Testis (tissue), 3 donors: ENCODE data around the gene ARHGAP26. TPM values are rescaled to one million over a fixed set of nuclear protein-coding genes. Genes with fewer than 3 reads are reported as not detected.
A peak's percentile ranks its signal among the peaks of the same experiment; 100 is the strongest.

Experiments used
- DNase-seq: peaks from one replicate; pipeline ENCODE4 v3.0.0-alpha.2; 2019
- H3K27ac ChIP-seq, 2 donors: fragments of 200-600 bp; sonication (generic); one replicate each; pipeline ENCODE4 v1.5.1; 2019
- H3K27me3 ChIP-seq: fragments of 200-600 bp; sonication (generic); one replicate; pipeline ENCODE4 v1.5.1; 2019
- H3K36me3 ChIP-seq: fragments of 200-600 bp; sonication (generic); one replicate; pipeline ENCODE4 v1.5.1; 2017; ENCODE audit warnings: low read depth; ENCODE audit errors: missing control alignments
- H3K4me1 ChIP-seq: fragments of 200-600 bp; sonication (generic); one replicate; pipeline ENCODE4 v1.5.1; 2019
- H3K4me3 ChIP-seq, 2 donors: fragments of 200-600 bp; sonication (generic); one replicate each; pipeline ENCODE4 v1.5.1; 2017 to 2019
- H3K9me3 ChIP-seq: fragments of 200-600 bp; sonication (generic); one replicate; pipeline ENCODE4 v1.5.1; 2017
- POLR2A ChIP-seq: fragments of 450-650 bp; IDR thresholded peaks from one replicate; pipeline ENCODE4 v1.6.1; 2017; ENCODE audit warnings: antibody characterized with exemption, mild to moderate bottlenecking, moderate library complexity
- WGBS, 2 donors: methylation state at CpG; one replicate each; pipeline ENCODE4 v1.1.5; 2018; 5-methylcytosine and 5-hydroxymethylcytosine counted together
- intact Hi-C: fragments of 100-400 bp; cut with DNase I; formaldehyde crosslinking; loops from one replicate; pipeline ENCODE4 v1.15.1; 2023; ENCODE audit warnings: low total_unique reads
- polyA plus RNA-seq: library from polyadenylated mRNA; stranded (reverse); fragments of 350-450 nt; fragmentation: Illumina TruSeq; extraction: RNeasy Lipid Tissue Mini Kit (QIAGEN cat#74804); gene quantifications from one replicate; pipeline ENCODE4 v1.2.3, GENCODE V29; 2014; ENCODE audit warnings: low read depth, low replicate concordance; ENCODE audit not compliant: insufficient read depth
- total RNA-seq, 2 donors: library from RNA; depleted of rRNA; stranded (reverse); fragments of >200 nt; gene quantifications; one replicate each; pipeline ENCODE4 v1.2.3, GENCODE V29; 2016
- TF ChIP-seq, protein P1 (sequence below), 3 experiments: fragments of 450-650 bp in 2 of 3; fragments of 200-600 bp in 1 of 3; sonication (generic) in 1 of 3; IDR thresholded peaks; one replicate each; pipeline ENCODE4 v1.5.1; 2016 to 2019; ENCODE audit warnings: antibody characterized with exemption in 3 of 3, mild to moderate bottlenecking in 2 of 3, moderate library complexity in 1 of 3

The ARHGAP26 gene
- total and polyA plus RNA-seq, 3 donors from 2014 or later: 33.8 to 98.7 (median 95.7) TPM

DNA sequence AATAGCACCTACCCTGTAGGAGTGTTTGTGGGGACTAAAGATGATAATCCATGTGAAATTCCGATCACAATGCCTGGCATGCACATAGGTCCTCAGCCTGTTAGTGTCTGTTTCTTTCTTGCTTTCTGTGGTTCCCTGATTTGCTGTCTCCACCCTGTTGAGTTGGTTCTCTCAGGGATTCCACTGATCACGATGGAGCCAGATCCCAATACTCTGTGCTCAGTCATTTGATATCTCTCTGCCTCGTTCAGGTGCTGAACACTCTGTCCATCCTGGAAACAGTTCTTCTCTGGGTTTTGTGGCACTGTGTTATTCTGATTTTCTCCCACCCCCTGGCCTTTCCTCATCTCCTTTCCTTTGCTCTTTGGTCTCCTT, 60.8 kb downstream of the ARHGAP26 start:
- Histone ChIP-seq H3K27ac (peak overlapping the region in 1 of 2 donors; percentile 12), H3K4me1 (peaks cover 32% of the 10 kb centered on the region)

DNA sequence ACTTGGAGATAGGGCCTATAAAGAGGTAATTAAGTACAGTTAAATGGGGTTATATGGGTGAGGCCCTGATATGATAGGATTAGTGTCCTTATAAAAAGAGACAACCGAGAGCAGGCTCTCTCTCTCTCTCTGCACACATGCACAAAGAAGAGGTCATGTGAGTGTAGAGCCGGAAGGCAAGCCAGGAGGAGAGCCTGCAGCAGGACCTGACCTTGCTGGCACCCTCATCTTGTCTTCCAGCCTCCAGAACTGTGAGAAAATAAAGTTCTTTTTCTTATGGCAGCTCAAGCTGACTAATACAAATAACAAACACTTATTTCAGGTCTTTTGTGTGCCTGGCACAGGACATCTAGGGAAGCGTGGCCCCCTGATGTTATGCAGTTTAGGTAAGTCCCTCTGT, 62.1 kb downstream of the ARHGAP26 start:
- Histone ChIP-seq H3K36me3 (no peaks in the 10 kb centered on the region), H3K27me3 (no peaks in the 10 kb centered on the region), H3K4me3 (no peak overlapping the region), H3K4me1 (peaks cover 22% of the 10 kb centered on the region), H3K9me3 (no peaks in the 10 kb centered on the region), H3K27ac (no peak overlapping the region)
- no peak for TF ChIP-seq POLR2A
- TF ChIP-seq, protein P1, sequence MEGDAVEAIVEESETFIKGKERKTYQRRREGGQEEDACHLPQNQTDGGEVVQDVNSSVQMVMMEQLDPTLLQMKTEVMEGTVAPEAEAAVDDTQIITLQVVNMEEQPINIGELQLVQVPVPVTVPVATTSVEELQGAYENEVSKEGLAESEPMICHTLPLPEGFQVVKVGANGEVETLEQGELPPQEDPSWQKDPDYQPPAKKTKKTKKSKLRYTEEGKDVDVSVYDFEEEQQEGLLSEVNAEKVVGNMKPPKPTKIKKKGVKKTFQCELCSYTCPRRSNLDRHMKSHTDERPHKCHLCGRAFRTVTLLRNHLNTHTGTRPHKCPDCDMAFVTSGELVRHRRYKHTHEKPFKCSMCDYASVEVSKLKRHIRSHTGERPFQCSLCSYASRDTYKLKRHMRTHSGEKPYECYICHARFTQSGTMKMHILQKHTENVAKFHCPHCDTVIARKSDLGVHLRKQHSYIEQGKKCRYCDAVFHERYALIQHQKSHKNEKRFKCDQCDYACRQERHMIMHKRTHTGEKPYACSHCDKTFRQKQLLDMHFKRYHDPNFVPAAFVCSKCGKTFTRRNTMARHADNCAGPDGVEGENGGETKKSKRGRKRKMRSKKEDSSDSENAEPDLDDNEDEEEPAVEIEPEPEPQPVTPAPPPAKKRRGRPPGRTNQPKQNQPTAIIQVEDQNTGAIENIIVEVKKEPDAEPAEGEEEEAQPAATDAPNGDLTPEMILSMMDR (IDR thresholded peaks at IDR 0.05): no peak
- intact Hi-C loops: no loop called here
- DNase-seq: no peak
- WGBS, 2 donors: 74 to 81% methylated on average over 3 of the region's 3 CpGs

More for the DNA sequence above, 60.8 kb downstream of the ARHGAP26 start:
- 48 to 69% methylated on average over 3 of the region's 3 CpGs for WGBS, 2 donors
- Histone ChIP-seq H3K4me3 (no peak overlapping the region), H3K36me3 (no peaks in the 10 kb centered on the region), H3K9me3 (no peaks in the 10 kb centered on the region), H3K27me3 (no peaks in the 10 kb centered on the region)
- no peak for TF ChIP-seq POLR2A
- TF ChIP-seq, protein P1 (IDR thresholded peaks at IDR 0.05): no peak
- intact Hi-C loops: no loop called here
- DNase-seq: no peak

DNA sequence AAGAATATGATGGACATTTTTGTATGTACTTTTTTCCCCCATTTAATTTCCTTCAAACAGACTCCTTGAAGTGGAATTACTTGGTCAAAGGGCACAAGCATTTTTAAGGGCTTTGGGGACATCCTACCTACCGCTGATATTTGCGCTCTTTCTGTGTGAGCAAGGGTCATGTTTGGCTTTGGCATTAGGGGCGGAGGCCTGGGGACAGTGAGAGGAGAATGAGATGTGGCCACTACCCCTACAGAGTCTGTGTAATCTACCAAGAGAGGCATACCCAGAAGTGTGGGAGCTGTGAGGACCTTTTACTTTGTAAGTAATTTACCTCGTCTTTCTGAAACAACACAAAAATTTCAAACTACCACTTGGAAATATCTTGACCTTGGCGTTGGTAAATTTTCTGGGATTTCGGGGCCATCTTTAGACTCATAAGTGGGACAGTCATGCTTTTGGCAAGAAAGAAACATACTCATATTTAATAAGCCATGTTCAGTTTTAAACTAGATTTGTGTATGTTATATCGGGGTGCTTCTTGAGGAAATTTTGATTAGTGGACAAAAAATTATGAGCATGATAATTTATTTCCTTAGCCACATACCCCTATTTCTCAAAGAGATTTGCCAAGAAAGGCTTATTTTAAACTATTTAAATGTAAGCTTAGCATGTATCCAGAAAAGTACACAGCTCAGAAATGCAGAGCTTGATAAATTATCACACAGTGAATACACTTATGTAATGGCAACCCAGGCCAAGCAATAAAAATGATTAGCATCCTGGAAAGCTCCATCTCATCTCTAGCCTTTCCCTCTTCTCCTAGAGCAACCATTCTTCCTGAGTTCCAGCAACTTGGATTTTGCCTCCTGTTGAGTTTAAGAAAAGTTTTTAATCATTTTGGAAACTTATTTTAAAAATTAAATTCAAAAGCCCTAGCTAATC, 63.6 kb downstream of the ARHGAP26 start:
- no peaks in the 10 kb centered on the region for H3K36me3 ChIP-seq
- no peak overlapping the region for H3K4me3 ChIP-seq
- no peak for TF ChIP-seq POLR2A
- intact Hi-C loops: no loop called here
- no peaks in the 10 kb centered on the region for H3K27me3 ChIP-seq
- DNase-seq: no peak
- H3K9me3 ChIP-seq: no peaks in the 10 kb centered on the region
- H3K4me1 ChIP-seq: peaks cover 11% of the 10 kb centered on the region
- no peak overlapping the region for H3K27ac ChIP-seq
- 89 to 92% methylated on average over 7 of the region's 7 CpGs for WGBS, 2 donors

- peaks cover 11% of the 10 kb centered on the region for H3K4me1 ChIP-seq
- no peak for TF ChIP-seq POLR2A
- TF ChIP-seq, protein P1 (IDR thresholded peaks at IDR 0.05): no peak
- H3K4me3 ChIP-seq: no peak overlapping the region
- no peaks in the 10 kb centered on the region for H3K9me3 ChIP-seq
- DNase-seq: no peak
- WGBS, 2 donors: 93 to 95% methylated on average over 4 of the region's 4 CpGs
- intact Hi-C loops: no loop called here
- H3K27me3 ChIP-seq: no peaks in the 10 kb centered on the region
- H3K36me3 ChIP-seq: no peaks in the 10 kb centered on the region
- H3K27ac ChIP-seq: no peak overlapping the region
These were observed 64.3 kb downstream of the ARHGAP26 start for GRCh38 chr5:142834504-142834903.

- DNase-seq: no peak
- WGBS, 2 donors: 91 to 92% methylated on average over 1 of the region's 1 CpG
- TF ChIP-seq POLR2A: no peak
- TF ChIP-seq, protein P1 (IDR thresholded peaks at IDR 0.05): no peak
- Histone ChIP-seq H3K4me1 (peaks cover 15% of the 10 kb centered on the region), H3K9me3 (no peaks in the 10 kb centered on the region), H3K27me3 (no peaks in the 10 kb centered on the region), H3K36me3 (no peaks in the 10 kb centered on the region), H3K27ac (no peak overlapping the region), H3K4me3 (no peak overlapping the region)
- intact Hi-C loops: no loop called here
These were observed 65.4 kb downstream of the ARHGAP26 start for GRCh38 chr5:142835540-142835939.
